Thyroid gland (tissue), 4 donors: ENCODE measurements around the gene ZNF519.
"Not testable (repeated sequence)": the region's sequence is repeated elsewhere in the genome, so short reads cannot be mapped to it uniquely, and the experiment has no call there.

Source experiments
- CTCF ChIP-seq, 6 experiments: fragments of 200-600 bp in 3 of 6; fragments of 450-650 bp in 3 of 6; sonication (generic) in 3 of 6; IDR thresholded peaks; one replicate each; pipeline ENCODE4 v1.5.1; 2016 to 2019; ENCODE audit warnings: antibody characterized with exemption in 6 of 6, mild to moderate bottlenecking in 2 of 6, inconsistent platforms in 1 of 6, moderate library complexity in 1 of 6
- POLR2A ChIP-seq, 2 donors: fragments of 450-650 bp; IDR thresholded peaks; one replicate each; pipeline ENCODE4 v1.6.1; 2017; ENCODE audit warnings: antibody characterized with exemption in 2 of 2, mild to moderate bottlenecking in 2 of 2, moderate library complexity in 1 of 2

DNA sequence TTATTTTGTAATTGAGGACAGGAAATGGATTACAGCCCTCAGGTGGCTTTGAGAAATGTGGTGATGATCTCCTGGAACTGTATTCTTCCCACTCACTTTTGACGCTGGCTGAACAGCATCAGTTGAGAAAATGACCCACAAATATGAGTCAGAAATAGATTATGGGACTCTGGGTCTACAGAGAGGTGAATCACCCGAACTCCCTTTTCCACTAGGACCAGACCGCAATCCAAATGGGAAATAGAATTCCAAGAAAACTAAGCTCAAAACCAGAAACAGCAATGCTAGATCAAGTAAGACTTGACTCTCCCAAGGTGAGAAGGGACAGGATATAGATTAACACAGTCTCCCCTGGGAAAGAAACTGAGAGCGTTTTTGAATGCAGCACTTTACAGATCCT lies 5.7 kb upstream of the ZNF519 start:
- not testable (repeated sequence) for TF ChIP-seq CTCF, POLR2A (IDR thresholded peaks at IDR 0.05)
